WERI-Rb-1 (cell line): ENCODE measurements around the gene INAFM2.

Experiments
- DNase-seq: peaks from one replicate; pipeline ENCODE4 v3.0.0-alpha.2; 2020
- H3K27ac ChIP-seq: fragments of 250-450 bp; sonication (Bioruptor Pico); 2 replicates; pipeline ENCODE4 v1.5.1; 2020; ENCODE audit warnings: mild to moderate bottlenecking, moderate library complexity
- H3K27me3 ChIP-seq: fragments of 250-450 bp; sonication (Bioruptor Pico); 2 replicates; pipeline ENCODE4 v1.5.1; 2021; ENCODE audit warnings: mild to moderate bottlenecking, low read depth, moderate library complexity; ENCODE audit not compliant: insufficient read depth, severe bottlenecking
- H3K36me3 ChIP-seq: fragments of 250-450 bp; sonication (Bioruptor Pico); 2 replicates; pipeline ENCODE4 v1.5.1; 2020; ENCODE audit warnings: mild to moderate bottlenecking, moderate library complexity
- H3K4me3 ChIP-seq: 2 replicates; pipeline ENCODE4 v1.5.1; 2011; ENCODE audit warnings: low read depth, mild to moderate bottlenecking, control low read depth, low read length
- H3K9me3 ChIP-seq: fragments of 250-450 bp; sonication (Bioruptor Pico); 2 replicates; pipeline ENCODE4 v1.5.1; 2021; ENCODE audit warnings: mild to moderate bottlenecking, moderate library complexity; ENCODE audit not compliant: severe bottlenecking
- CTCF ChIP-seq: IDR thresholded peaks from 2 replicates; pipeline ENCODE4 v1.5.1; 2011; ENCODE audit warnings: low read depth, mild to moderate bottlenecking, control low read depth, inconsistent platforms, low read length

Gene INAFM2

GRCh38 chr15:40277471-40277870 lies 46.0 kb upstream of the INAFM2 start:
- Histone ChIP-seq H3K4me3 (no peak overlapping the region), H3K27me3 (no peaks in the 10 kb centered on the region), H3K9me3 (no peaks in the 10 kb centered on the region), H3K36me3 (peaks cover 2% of the 10 kb centered on the region; the same call in 1 of the 2 replicates), H3K27ac (no peak overlapping the region)
- no peak for DNase-seq
- no peak for TF ChIP-seq CTCF

GRCh38 chr15:40278026-40278425 lies 45.5 kb upstream of the INAFM2 start:
- Histone ChIP-seq H3K27ac (no peak overlapping the region), H3K4me3 (no peak overlapping the region), H3K27me3 (no peaks in the 10 kb centered on the region), H3K9me3 (no peaks in the 10 kb centered on the region), H3K36me3 (peaks cover 2% of the 10 kb centered on the region; the same call in 1 of the 2 replicates)
- no peak for TF ChIP-seq CTCF
- no peak for DNase-seq

- DNase-seq: peak; percentile 78
Measured at GRCh38 chr15:40279437-40280141, 43.9 kb upstream of the INAFM2 start.

GRCh38 chr15:40280260-40281056 lies 43.0 kb upstream of the INAFM2 start:
- peak overlapping the region; percentile 77 for H3K27ac ChIP-seq
- no peaks in the 10 kb centered on the region for H3K9me3 ChIP-seq
- H3K4me3 ChIP-seq: peak overlapping the region; percentile 22
- no peak for DNase-seq
- peaks cover 2% of the 10 kb centered on the region; the same call in 1 of the 2 replicates for H3K36me3 ChIP-seq
- no peaks in the 10 kb centered on the region for H3K27me3 ChIP-seq
- TF ChIP-seq CTCF: no peak

More at GRCh38 chr15:40279437-40280141, 43.9 kb upstream of the INAFM2 start:
- Histone ChIP-seq H3K27ac (peak overlapping the region; percentile 77), H3K9me3 (no peaks in the 10 kb centered on the region), H3K27me3 (no peaks in the 10 kb centered on the region), H3K36me3 (peaks cover 2% of the 10 kb centered on the region; the same call in 1 of the 2 replicates), H3K4me3 (peak overlapping the region; percentile 22; the same call in 1 of the 2 replicates)
- TF ChIP-seq CTCF: peak; percentile 94

GRCh38 chr15:40281057-40281800 lies 42.3 kb upstream of the INAFM2 start:
- peaks cover 2% of the 10 kb centered on the region; the same call in 1 of the 2 replicates for H3K36me3 ChIP-seq
- DNase-seq: peak; percentile 84
- no peaks in the 10 kb centered on the region for H3K9me3 ChIP-seq
- H3K27me3 ChIP-seq: no peaks in the 10 kb centered on the region
- no peak overlapping the region for H3K4me3 ChIP-seq
- peak overlapping the region; percentile 77 for H3K27ac ChIP-seq
- no peak for TF ChIP-seq CTCF
